ENCODE results near the gene SORCS2.

GRCh38 chr4:7323872-7324650 lies 131.7 kb downstream of the SORCS2 start:
- no peak for TF ChIP-seq CTCF (IDR thresholded peaks at IDR 0.05; ENCODE audit: poor library complexity, severe bottlenecking)
- TF ChIP-seq TAF1 (IDR thresholded peaks at IDR 0.05; ENCODE audit: low read depth), result no peak
- no peak for TF ChIP-seq EP300 (conservative IDR thresholded peaks at IDR 0.05; ENCODE audit: poor library complexity, severe bottlenecking)
- TF ChIP-seq POLR2AphosphoS5 (IDR thresholded peaks at IDR 0.05), result no peak
- TF ChIP-seq EZH2 (IDR thresholded peaks at IDR 0.05; ENCODE audit: borderline replicate concordance, insufficient read depth, low read length, poor library complexity, severe bottlenecking), result no peak
- no peak for TF ChIP-seq REST (IDR thresholded peaks at IDR 0.05; ENCODE audit: borderline replicate concordance)
- no peak for TF ChIP-seq SMC3 (conservative IDR thresholded peaks at IDR 0.05; ENCODE audit: poor library complexity)
- no peak for TF ChIP-seq RAD21 (conservative IDR thresholded peaks at IDR 0.05)

Data from neural cell (in vitro differentiated cells).